GM21576 (cell line): Measurements from ENCODE around the gene C15orf39.
"Not testable (repeated sequence)": the region's sequence is repeated elsewhere in the genome, so short reads cannot be mapped to it uniquely, and the experiment has no call there.

ENCODE experiments used
- ATAC-seq: cut with Tn5 transposase; IDR thresholded peaks from one replicate; pipeline ENCODE4 v1.9.1; 2021; ENCODE audit warnings: mild to moderate bottlenecking, moderate library complexity; ENCODE audit not compliant: unreplicated experiment

Gene C15orf39

GRCh38 chr15:75229191-75230015, 27.7 kb downstream of the C15orf39 start:
- ATAC-seq = no peak

DNA sequence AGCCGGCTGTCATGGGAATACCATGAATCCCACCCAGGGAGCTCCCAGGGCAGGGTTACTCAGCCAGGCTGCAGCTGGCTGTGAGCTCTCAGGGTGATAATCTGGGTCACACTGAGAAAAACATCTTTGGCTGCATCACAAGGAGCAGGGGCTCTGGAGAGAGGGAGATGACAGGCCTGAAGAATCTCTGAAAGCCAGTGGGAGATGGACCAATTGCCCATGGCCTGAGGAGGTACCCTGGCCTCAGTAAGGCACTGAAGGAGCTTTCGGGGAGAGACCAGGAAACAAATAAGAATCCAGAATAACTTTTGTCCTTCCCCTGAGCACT, 28.3 kb downstream of the C15orf39 start:
- no peak for ATAC-seq

DNA sequence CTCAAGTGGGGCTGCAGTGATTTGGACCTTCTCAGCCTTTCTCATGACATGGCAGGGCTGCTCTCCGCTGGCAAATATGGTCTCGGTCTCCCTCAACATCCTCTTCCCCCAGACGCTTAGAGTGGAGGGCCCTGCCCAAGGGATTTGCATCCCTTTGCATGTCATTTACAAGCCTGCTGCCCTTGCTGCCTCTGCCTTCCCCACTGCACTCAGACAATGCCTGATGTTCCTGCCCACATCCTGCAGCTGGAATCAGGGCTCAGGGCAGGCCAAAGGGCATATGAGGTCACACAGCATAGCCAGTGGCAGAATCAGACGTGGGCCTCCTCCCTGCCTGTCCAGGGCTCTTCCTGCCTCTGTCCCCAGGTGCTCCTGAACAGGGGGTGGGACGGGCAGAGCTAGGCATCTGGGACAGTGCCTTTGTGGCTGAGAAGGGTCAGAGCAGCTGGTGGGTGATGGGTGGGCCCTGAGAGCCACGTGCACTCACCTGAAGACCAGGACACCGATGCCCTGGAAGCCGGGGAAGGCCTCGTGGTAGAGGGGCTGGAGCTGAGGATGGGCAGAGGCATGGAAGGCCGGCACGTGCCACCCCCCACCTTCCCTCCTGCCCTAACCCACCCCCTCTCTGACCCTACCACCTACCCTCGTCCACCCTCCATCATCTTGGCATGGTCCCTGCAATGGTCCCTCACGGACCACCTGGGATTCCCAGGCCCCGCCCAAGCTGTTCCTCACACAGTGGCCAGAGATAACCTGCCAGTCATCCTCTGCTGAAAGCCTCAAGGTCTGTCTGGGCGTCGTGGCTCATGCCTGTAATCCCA, 29.1 kb downstream of the C15orf39 start:
- ATAC-seq = no peak

DNA sequence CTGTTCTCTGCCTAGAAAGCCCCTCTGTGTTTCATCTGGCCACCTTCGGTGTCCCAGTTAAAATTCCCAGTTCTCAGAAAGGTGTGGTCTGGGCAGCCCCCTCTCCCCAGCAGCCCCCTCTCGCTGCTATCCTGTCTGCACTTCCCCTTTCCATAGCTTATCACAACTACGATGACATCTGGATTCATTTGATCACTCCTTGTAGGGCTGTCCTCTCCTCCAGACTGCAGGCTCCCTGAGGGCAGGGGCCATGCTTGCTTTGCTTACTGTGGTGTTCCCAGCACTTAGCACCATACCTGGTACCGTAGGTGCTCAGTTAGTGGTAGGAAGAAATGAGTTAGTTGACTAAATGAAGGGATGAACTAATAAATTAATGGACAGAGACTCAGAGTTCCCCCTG, 30.2 kb downstream of the C15orf39 start:
- ATAC-seq = no peak

- no peak for ATAC-seq
Measured at GRCh38 chr15:75232252-75232813, 30.7 kb downstream of the C15orf39 start.

- ATAC-seq = no peak
Measured at GRCh38 chr15:75232826-75233503, 31.3 kb downstream of the C15orf39 start.

DNA sequence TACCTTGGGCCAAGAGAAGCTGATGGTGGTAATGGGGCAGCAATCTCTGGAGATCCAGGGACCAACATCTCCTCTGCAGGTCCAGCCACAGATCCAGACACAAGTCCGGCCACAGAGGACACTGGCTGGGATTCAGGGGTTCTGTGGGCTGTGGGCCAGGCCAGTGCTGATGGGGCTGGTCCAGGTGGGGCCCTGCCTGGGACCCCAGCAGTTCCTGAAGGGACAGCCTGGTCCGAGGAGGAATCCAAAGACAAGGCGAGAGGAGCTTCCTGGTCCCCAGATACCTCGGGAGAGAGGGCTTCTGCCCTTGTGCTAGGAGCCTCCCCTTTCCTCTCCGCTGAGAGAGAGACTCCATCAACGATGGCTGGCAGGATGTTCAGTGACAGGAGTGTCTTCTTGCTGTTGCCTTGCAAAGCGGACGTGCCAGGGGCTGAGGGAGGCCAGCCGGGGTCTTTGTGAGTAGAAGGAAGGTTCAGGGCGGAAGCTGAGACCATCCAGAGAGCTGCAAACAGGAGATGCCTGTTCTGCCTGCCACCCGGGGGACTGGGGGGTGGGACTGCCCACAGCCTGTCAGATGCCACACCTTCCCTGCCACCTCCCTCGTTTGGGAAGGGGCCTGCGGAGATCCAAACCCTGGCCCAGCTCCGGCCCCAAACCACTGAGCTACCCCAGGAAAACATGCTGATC, 32.0 kb downstream of the C15orf39 start:
- no peak for ATAC-seq

DNA sequence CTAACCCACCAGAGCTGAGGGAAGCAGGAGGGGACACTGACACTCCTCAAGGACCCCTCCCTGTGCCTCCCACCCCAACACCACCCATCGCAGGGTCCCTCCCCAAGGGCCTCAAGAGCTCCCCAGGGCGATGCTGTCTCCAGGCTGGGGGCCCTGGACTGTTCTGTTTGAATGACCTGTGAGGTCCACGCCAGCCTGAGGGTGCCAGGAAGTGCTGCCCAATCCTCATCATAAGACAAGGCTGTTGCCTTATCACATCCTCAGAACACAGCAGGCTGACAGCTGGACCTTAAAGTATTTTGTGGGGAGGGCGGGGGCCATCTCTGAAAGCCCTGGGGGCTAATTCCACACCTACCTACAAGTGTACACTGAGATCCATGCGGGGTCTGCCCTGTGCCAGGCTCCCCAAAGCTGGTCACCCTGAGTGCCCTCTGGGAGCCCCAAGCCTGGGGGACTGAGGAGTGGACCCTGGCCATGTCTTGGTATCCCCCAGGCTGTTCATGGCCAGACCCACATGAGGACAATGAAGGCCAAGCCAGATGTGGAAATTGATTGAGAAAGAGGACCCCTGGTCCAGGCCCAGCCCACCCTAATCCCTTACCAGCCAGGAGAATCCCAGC, 32.6 kb downstream of the C15orf39 start:
- ATAC-seq = no peak

GRCh38 chr15:75235051-75235673, 33.5 kb downstream of the C15orf39 start:
- ATAC-seq = no peak

- no peak for ATAC-seq
Measured at GRCh38 chr15:75235760-75236729, 34.4 kb downstream of the C15orf39 start.

GRCh38 chr15:75237316-75237982, 35.8 kb downstream of the C15orf39 start:
- ATAC-seq = no peak

DNA sequence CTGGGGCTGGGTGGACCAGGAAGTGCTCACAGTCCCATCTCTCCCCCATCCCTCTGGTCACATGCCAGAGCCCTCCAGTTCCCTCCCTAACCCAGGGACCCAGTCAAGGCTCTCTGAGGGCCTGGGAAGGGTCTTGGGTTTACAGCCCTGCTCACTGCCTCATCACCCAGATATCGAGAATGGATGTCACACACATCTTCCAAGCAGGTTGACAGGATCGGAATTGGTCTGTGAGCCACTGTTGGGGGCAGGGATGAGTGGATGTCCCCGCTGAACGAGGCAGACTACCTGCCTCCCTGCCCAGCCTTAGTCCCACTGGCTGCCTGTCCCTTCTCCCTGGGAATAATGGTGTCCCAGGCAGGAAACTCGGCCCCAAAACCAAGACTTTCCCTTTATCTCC, 36.5 kb downstream of the C15orf39 start:
- ATAC-seq = no peak

DNA sequence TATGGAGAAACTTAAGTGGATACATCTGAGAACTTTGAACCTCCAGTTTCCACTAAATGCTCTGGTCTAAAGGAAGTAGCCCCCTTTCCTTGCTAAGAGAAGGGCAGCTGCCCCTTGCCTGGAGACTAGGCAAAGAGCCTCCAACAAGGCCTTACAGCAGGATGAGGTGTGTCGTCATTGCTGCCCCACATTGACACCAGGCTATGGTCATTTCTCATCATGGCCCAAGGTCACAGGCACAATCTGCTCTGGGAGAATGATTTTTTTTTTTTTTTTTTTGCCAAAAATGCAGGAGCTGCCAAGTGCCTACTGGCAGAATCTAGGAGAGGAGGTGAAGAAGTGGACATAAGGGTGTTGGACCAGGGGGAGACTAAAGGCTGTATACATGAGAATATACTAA, 44.1 kb downstream of the C15orf39 start:
- ATAC-seq = not testable (repeated sequence)

- not testable (repeated sequence) for ATAC-seq
Measured at GRCh38 chr15:75248991-75249390, 47.3 kb downstream of the C15orf39 start.

DNA sequence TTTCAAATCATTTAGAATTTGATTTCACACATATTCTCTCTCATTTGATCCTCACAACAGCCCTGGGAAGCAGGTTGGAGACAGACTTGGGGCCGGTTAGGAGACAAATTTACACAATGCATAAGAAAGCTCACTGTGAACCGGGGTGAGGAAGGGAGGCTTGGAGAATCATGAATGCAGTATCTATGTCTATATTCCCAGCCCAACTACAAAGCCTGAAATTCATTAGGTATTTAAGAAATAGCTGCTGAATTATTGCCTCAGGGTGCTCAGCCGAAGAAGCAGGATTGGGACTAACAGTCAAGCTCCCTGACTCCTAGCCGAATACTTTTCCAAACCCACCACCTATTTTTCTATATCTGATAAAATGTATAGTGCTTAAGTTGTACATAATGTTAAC, 48.0 kb downstream of the C15orf39 start:
- no peak for ATAC-seq

- ATAC-seq = not testable (repeated sequence)
Measured at GRCh38 chr15:75251343-75251742, 49.7 kb downstream of the C15orf39 start.

- not testable (repeated sequence) for ATAC-seq
Measured at GRCh38 chr15:75252285-75252684, 50.6 kb downstream of the C15orf39 start.

DNA sequence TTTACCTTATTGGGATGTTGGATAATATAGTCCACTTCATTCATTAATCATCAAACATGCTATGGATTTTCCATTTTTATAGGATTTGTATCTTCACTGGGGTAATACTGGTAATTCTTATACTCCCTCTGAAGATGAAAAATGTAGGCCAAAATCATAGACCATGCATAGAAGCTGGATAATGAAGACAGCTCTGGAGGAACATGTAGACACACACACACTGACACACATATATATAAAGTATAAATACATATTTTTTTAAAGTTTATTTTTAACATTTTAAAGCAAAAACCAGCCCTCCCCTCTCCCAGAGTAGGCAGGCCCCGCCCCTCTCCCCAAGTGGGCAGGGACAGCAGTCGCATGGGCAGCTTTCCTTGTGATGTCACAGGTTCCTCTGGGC, 56.4 kb downstream of the C15orf39 start, which contains the start of gene GOLGA6C:
Gene GOLGA6C (plus strand): TSS at position 301 of the 400 bp plus-strand sequence. CDS start 265 bp downstream, outside the sequence.
- not testable (repeated sequence) for ATAC-seq
